PC-3 (cell line): ENCODE data around the gene GPR137B. TPM values are rescaled to one million over a fixed set of nuclear protein-coding genes. Genes with fewer than 3 reads are reported as not detected.

Source experiments
- ATAC-seq: fragments of 200-7000 bp; cut with Tn5 transposase; 2 replicates; pipeline ENCODE4 v1.9.1; 2020; ENCODE audit warnings: mild to moderate bottlenecking, moderate library complexity
- BruUV-seq: library from RNA; stranded (reverse); fragments of 400-500 nt; replicated peaks from 2 replicates; lab custom pipeline; 2021; lab: Mats Ljungman, UMichigan
- CTCF ChIA-PET: fragments of 300-600 bp; sonication (Branson Sonifier 250); formaldehyde crosslinking; loops from one replicate; lab custom pipeline; 2022; ENCODE audit warnings: antibody characterized with exemption; lab: Charles Lee
- POLR2A ChIA-PET: fragments of 300-600 bp; sonication (Branson Sonifier 250); formaldehyde crosslinking; loops from one replicate; lab custom pipeline; 2022; ENCODE audit warnings: antibody characterized with exemption; ENCODE audit not compliant: unreplicated experiment; lab: Charles Lee
- DNase-seq: peaks from one replicate; pipeline ENCODE4 v3.0.0-alpha.2; 2015
- H2AFZ ChIP-seq: fragments of 300-600 bp; sonication (generic); 2 replicates; pipeline ENCODE4 v1.6.0; 2016; ENCODE audit warnings: antibody characterized with exemption, low read length
- H3F3A ChIP-seq: fragments of 300-600 bp; sonication (generic); one replicate; pipeline ENCODE4 v1.6.0; 2017; ENCODE audit warnings: antibody characterized with exemption, low read length, control low read depth, mild to moderate bottlenecking; ENCODE audit not compliant: unreplicated experiment
- H3K27ac ChIP-seq: fragments of 300-600 bp; sonication (generic); 2 replicates; pipeline ENCODE4 v1.5.1; 2016; ENCODE audit warnings: mild to moderate bottlenecking, low read length
- H3K27me3 ChIP-seq: fragments of 300-600 bp; sonication (generic); 2 replicates; pipeline ENCODE4 v1.6.1; 2016; ENCODE audit warnings: low read length, mixed read lengths
- H3K36me3 ChIP-seq: fragments of 300-600 bp; sonication (generic); 2 replicates; pipeline ENCODE4 v1.6.1; 2016; ENCODE audit warnings: low read depth, mixed run types, low read length, mixed read lengths
- H3K4me1 ChIP-seq: fragments of 300-600 bp; sonication (generic); 2 replicates; pipeline ENCODE4 v1.5.1; 2016; ENCODE audit warnings: low read length; ENCODE audit not compliant: insufficient read depth
- H3K4me2 ChIP-seq: fragments of 300-600 bp; sonication (generic); 2 replicates; pipeline ENCODE4 v1.6.0; 2016; ENCODE audit warnings: low read length
- H3K4me3 ChIP-seq: fragments of 300-600 bp; sonication (generic); 2 replicates; pipeline ENCODE4 v1.5.1; 2016; ENCODE audit warnings: mild to moderate bottlenecking, low read length, mixed read lengths
- H3K79me2 ChIP-seq: fragments of 300-600 bp; sonication (generic); 2 replicates; pipeline ENCODE4 v1.6.1; 2017; ENCODE audit warnings: low read length, mixed read lengths
- H3K9ac ChIP-seq: fragments of 300-600 bp; sonication (generic); 2 replicates; pipeline ENCODE4 v1.6.0; 2016; ENCODE audit warnings: mild to moderate bottlenecking, low read length
- H3K9me2 ChIP-seq: fragments of 300-600 bp; sonication (generic); replicated peaks from 2 replicates; pipeline ENCODE4 v1.6.1; 2016; ENCODE audit warnings: mixed run types, low read length, mixed read lengths
- H3K9me3 ChIP-seq: fragments of 300-600 bp; sonication (generic); 2 replicates; pipeline ENCODE4 v1.6.1; 2016; ENCODE audit warnings: low read length, mixed read lengths
- H4K20me1 ChIP-seq: fragments of 300-600 bp; sonication (generic); 2 replicates; pipeline ENCODE4 v1.6.1; 2016; ENCODE audit warnings: low read length, mixed read lengths
- EZH2 ChIP-seq: fragments of 300-600 bp; sonication (generic); IDR thresholded peaks from one replicate; pipeline ENCODE4 v1.6.1; 2017; ENCODE audit warnings: antibody characterized with exemption, mild to moderate bottlenecking, low read length; ENCODE audit not compliant: unreplicated experiment
- EZH2phosphoT487 ChIP-seq: fragments of 300-600 bp; sonication (generic); IDR thresholded peaks from 2 replicates; pipeline ENCODE4 v1.6.1; 2018; ENCODE audit warnings: mild to moderate bottlenecking, antibody characterized with exemption, low read length, borderline replicate concordance
- intact Hi-C: fragments of 100-400 bp; cut with micrococcal nuclease; formaldehyde crosslinking; loops from 2 replicates; pipeline ENCODE4 v1.9.0; 2023
- total RNA-seq: library from RNA; depleted of rRNA; stranded (reverse); fragments of >200 nt; gene quantifications from 2 replicates; pipeline ENCODE4 v1.2.3, GENCODE V29; 2014
- TF ChIP-seq, protein P1 (sequence below): fragments of 300-600 bp; sonication (generic); conservative IDR thresholded peaks from 2 replicates; pipeline ENCODE4 v1.5.1; 2017; ENCODE audit warnings: antibody characterized with exemption, low read depth, mild to moderate bottlenecking, low read length

The GPR137B gene
- total RNA-seq, 1 experiment from 2014 or later = 2.3 TPM

DNA sequence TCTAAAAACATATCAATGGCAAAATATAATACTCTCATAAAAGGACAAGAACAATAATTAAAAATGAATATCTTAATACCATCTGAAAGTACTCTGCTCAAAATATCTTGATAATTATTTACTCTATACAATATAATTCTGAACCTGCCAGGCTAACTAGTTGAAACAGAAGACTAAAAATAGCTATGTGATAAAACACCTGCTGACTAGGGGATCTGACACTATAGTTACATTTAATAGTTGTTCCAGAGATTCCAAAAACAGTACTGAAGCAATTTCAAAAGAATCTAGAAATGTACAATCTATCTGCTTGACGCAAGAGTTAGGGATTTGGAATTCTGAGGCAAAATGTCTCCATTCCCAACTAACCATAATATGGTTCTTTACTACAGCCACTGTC, 109.2 kb downstream of the GPR137B start:
- no peaks in the 10 kb centered on the region for H4K20me1 ChIP-seq
- DNase-seq = no peak
- no peaks in the 10 kb centered on the region for H3K27me3 ChIP-seq
- BruUV-seq = no TSS peak
- CTCF ChIA-PET = no interaction called here
- H3K9me3 ChIP-seq = no peaks in the 10 kb centered on the region
- TF ChIP-seq EZH2 = no peak
- TF ChIP-seq, protein P1, sequence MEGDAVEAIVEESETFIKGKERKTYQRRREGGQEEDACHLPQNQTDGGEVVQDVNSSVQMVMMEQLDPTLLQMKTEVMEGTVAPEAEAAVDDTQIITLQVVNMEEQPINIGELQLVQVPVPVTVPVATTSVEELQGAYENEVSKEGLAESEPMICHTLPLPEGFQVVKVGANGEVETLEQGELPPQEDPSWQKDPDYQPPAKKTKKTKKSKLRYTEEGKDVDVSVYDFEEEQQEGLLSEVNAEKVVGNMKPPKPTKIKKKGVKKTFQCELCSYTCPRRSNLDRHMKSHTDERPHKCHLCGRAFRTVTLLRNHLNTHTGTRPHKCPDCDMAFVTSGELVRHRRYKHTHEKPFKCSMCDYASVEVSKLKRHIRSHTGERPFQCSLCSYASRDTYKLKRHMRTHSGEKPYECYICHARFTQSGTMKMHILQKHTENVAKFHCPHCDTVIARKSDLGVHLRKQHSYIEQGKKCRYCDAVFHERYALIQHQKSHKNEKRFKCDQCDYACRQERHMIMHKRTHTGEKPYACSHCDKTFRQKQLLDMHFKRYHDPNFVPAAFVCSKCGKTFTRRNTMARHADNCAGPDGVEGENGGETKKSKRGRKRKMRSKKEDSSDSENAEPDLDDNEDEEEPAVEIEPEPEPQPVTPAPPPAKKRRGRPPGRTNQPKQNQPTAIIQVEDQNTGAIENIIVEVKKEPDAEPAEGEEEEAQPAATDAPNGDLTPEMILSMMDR = no peak
- TF ChIP-seq EZH2phosphoT487 = no peak
- H2AFZ ChIP-seq = no peak overlapping the region
- no peaks in the 10 kb centered on the region for H3K9me2 ChIP-seq
- intact Hi-C loops = no loop called here
- no peak overlapping the region for H3K4me2 ChIP-seq
- no peak overlapping the region for H3K9ac ChIP-seq
- no peaks in the 10 kb centered on the region for H3K79me2 ChIP-seq
- H3K36me3 ChIP-seq = no peaks in the 10 kb centered on the region
- no peaks in the 10 kb centered on the region for H3F3A ChIP-seq
- no peak for ATAC-seq
- H3K4me3 ChIP-seq = no peak overlapping the region
- H3K27ac ChIP-seq = no peak overlapping the region
- POLR2A ChIA-PET = no interaction called here
- no peaks in the 10 kb centered on the region for H3K4me1 ChIP-seq

- ChIA-PET CTCF (no interaction called here), POLR2A (no interaction called here)
- Histone ChIP-seq H3K9me2 (no peaks in the 10 kb centered on the region), H3F3A (no peaks in the 10 kb centered on the region), H3K9me3 (no peaks in the 10 kb centered on the region), H4K20me1 (no peaks in the 10 kb centered on the region), H3K27me3 (no peaks in the 10 kb centered on the region), H3K36me3 (no peaks in the 10 kb centered on the region), H2AFZ (no peak overlapping the region), H3K79me2 (no peaks in the 10 kb centered on the region), H3K27ac (no peak overlapping the region), H3K4me2 (no peak overlapping the region), H3K4me1 (no peaks in the 10 kb centered on the region), H3K4me3 (no peak overlapping the region), H3K9ac (no peak overlapping the region)
- no TSS peak for BruUV-seq
- no peak for DNase-seq
- no peak for TF ChIP-seq EZH2phosphoT487
- TF ChIP-seq, protein P1 = no peak
- no peak for TF ChIP-seq EZH2
- intact Hi-C loops = no loop called here
- no peak for ATAC-seq
Observed at GRCh38 chr1:236253119-236253518, 110.8 kb downstream of the GPR137B start.

DNA sequence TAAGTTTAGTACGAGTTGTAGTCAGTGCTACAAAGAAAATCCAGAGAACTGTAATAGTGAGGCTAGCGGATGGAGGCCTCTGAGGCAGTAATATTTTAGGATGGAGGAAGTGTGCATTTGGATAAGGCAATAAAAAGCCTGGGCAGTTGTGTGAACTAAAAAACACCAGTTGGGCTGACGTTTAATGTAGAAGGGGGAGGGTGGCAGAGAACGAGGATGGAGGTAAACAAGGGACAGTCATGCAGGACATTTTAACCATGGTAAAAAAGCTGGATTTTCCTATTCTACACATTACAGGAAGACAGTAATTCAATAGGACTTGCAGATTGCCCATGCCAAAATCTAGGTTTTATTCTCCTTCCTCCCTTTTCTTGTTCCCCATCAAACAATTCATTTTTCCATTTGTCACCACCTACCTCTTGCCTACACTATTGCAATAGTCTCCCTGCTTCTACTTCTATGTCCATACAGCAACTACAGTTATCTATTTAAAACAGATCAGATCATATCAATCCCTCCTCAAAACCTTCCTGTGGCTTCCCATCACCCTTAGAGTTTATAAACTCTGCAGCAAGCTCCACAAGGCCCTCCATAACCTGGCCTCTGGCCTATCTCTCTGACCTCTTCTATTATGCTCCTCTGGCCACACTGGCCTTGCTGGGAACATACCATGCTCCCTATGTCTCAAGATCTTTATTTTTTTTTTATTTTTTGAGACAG, 111.7 kb downstream of the GPR137B start:
- BruUV-seq = no TSS peak
- H3K27ac ChIP-seq = no peak overlapping the region
- H2AFZ ChIP-seq = no peak overlapping the region
- CTCF ChIA-PET = no interaction called here
- no peaks in the 10 kb centered on the region for H3F3A ChIP-seq
- H3K9me2 ChIP-seq = no peaks in the 10 kb centered on the region
- H3K27me3 ChIP-seq = no peaks in the 10 kb centered on the region
- H3K4me2 ChIP-seq = no peak overlapping the region
- H3K79me2 ChIP-seq = no peaks in the 10 kb centered on the region
- no peaks in the 10 kb centered on the region for H3K9me3 ChIP-seq
- intact Hi-C loops = no loop called here
- H4K20me1 ChIP-seq = no peaks in the 10 kb centered on the region
- DNase-seq = no peak
- H3K4me3 ChIP-seq = no peak overlapping the region
- POLR2A ChIA-PET = no interaction called here
- no peak overlapping the region for H3K9ac ChIP-seq
- no peaks in the 10 kb centered on the region for H3K4me1 ChIP-seq
- no peak for TF ChIP-seq EZH2
- TF ChIP-seq, protein P1 = no peak
- no peak for TF ChIP-seq EZH2phosphoT487
- no peaks in the 10 kb centered on the region for H3K36me3 ChIP-seq
- ATAC-seq = no peak
